ENCODE data around the gene AGBL4.

The AGBL4 gene

DNA sequence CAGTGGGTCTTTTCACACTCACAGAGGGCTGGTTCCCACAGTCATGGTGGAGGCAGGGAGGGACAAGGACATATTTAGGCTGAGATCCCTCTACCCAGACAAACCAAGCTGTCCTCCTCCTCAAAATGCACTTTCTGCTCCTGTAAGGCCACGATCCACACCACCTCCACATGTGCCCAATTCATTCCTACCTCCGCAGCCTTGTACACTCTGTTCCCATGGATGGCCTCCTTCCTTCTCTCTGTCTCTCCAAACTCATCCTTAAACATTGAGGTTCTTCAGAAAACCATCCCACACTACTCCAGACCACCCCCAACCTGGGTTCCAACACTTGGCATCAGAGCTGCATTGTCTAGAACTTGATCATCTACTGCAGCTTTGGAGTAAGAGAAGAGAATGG lies 842.7 kb downstream of the AGBL4 start:
- no peak overlapping the region for H3K4me3 ChIP-seq (ENCODE audit: low read depth, low read length)
- TF ChIP-seq, protein P1, sequence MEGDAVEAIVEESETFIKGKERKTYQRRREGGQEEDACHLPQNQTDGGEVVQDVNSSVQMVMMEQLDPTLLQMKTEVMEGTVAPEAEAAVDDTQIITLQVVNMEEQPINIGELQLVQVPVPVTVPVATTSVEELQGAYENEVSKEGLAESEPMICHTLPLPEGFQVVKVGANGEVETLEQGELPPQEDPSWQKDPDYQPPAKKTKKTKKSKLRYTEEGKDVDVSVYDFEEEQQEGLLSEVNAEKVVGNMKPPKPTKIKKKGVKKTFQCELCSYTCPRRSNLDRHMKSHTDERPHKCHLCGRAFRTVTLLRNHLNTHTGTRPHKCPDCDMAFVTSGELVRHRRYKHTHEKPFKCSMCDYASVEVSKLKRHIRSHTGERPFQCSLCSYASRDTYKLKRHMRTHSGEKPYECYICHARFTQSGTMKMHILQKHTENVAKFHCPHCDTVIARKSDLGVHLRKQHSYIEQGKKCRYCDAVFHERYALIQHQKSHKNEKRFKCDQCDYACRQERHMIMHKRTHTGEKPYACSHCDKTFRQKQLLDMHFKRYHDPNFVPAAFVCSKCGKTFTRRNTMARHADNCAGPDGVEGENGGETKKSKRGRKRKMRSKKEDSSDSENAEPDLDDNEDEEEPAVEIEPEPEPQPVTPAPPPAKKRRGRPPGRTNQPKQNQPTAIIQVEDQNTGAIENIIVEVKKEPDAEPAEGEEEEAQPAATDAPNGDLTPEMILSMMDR (IDR thresholded peaks at IDR 0.05; ENCODE audit: borderline replicate concordance, insufficient read depth, low read depth, low read length), result no peak

GRCh38 chr1:49171941-49172593 lies 851.7 kb downstream of the AGBL4 start:
- H3K4me3 ChIP-seq (ENCODE audit: low read depth, low read length), result no peak overlapping the region
- TF ChIP-seq, protein P1 (IDR thresholded peaks at IDR 0.05; ENCODE audit: borderline replicate concordance, insufficient read depth, low read depth, low read length), result no peak

GRCh38 chr1:49166031-49166430 lies 857.7 kb downstream of the AGBL4 start:
- H3K4me3 ChIP-seq (ENCODE audit: low read depth, low read length), result no peak overlapping the region
- TF ChIP-seq, protein P1 (IDR thresholded peaks at IDR 0.05; ENCODE audit: borderline replicate concordance, insufficient read depth, low read depth, low read length), result no peak

DNA sequence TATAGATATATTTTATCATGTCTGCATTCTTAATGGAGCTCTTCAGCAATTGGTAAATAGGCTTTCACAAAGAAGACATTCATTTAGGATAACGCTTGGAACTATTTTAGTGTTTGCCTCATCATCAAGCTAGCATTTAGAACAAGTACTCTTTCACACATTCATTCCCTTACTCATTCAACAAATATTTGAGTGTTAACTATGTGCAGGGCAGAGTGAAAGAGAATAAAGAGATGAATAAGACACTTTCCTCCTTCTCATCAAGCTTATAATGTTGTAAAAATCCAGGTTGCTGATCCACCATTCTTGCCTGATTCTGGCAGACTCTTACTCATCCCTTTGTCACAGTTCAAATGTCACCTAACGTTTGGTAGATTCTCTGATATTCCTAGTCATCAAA lies 860.7 kb downstream of the AGBL4 start:
- TF ChIP-seq, protein P1 (IDR thresholded peaks at IDR 0.05; ENCODE audit: borderline replicate concordance, insufficient read depth, low read depth, low read length), result no peak
- H3K4me3 ChIP-seq (ENCODE audit: low read depth, low read length), result no peak overlapping the region

- TF ChIP-seq, protein P1 (IDR thresholded peaks at IDR 0.05; ENCODE audit: borderline replicate concordance, insufficient read depth, low read depth, low read length), result no peak
- no peak overlapping the region for H3K4me3 ChIP-seq (ENCODE audit: low read depth, low read length)
Measured at GRCh38 chr1:49160677-49161076, 863.1 kb downstream of the AGBL4 start.

DNA sequence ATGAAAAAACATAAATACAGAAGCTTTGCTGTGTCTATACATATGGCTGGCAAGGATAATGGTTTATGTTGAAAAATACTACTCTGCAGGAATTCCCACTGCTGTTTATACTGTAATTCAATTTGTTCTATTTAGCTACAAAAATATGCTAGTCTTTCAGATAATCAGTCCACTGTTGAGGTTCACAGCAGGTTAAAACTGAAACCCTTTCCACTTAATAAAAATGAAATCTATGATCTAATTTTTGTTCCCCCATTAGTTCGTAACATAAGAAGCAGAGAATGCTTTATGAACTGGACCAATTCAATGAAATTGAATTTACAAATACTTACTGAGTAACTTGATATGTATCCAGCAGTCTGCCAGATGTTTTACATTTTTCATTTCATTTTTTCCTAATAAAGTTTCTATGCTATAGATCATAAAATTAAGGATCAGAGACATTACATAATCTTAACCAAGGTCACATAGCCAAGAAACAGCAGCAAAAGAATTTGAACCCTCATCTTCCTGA lies 887.0 kb downstream of the AGBL4 start:
- H3K4me3 ChIP-seq (ENCODE audit: low read depth, low read length), result no peak overlapping the region
- TF ChIP-seq, protein P1 (IDR thresholded peaks at IDR 0.05; ENCODE audit: borderline replicate concordance, insufficient read depth, low read depth, low read length), result no peak

GRCh38 chr1:49125746-49126145 lies 898.0 kb downstream of the AGBL4 start:
- TF ChIP-seq, protein P1 (IDR thresholded peaks at IDR 0.05; ENCODE audit: borderline replicate concordance, insufficient read depth, low read depth, low read length), result no peak
- no peak overlapping the region for H3K4me3 ChIP-seq (ENCODE audit: low read depth, low read length)
